Loucy (cell line): Measurements from ENCODE around the gene FANCC.

Experiments used
- CTCF ChIP-seq: fragments of 200-600 bp; sonication (generic); conservative IDR thresholded peaks from 2 replicates; pipeline ENCODE4 v1.5.1; 2014; ENCODE audit warnings: mild to moderate bottlenecking, antibody characterized with exemption, low read length
- EZH2phosphoT487 ChIP-seq: fragments of 200-600 bp; IDR thresholded peaks from 2 replicates; pipeline ENCODE4 v1.6.1; 2018; ENCODE audit warnings: antibody characterized with exemption, mild to moderate bottlenecking, moderate library complexity, borderline replicate concordance

GRCh38 chr9:95075700-95076099 lies 241.8 kb downstream of the FANCC start:
- no peak for TF ChIP-seq CTCF
- TF ChIP-seq EZH2phosphoT487 = no peak
